ENCODE measurements around the gene STAMBPL1. TPM values are rescaled to one million over a fixed set of nuclear protein-coding genes. Genes with fewer than 3 reads are reported as not detected.

Gene STAMBPL1
- total RNA-seq, 1 experiment from 2014 or later, result 0.54 TPM

- no peaks in the 10 kb centered on the region for H3K27me3 ChIP-seq (replicated peaks; ENCODE audit: control insufficient read depth, insufficient read depth, low read length)
- no peaks in the 10 kb centered on the region for H3K4me1 ChIP-seq
- CTCF ChIA-PET, result no interaction called here
- TF ChIP-seq CTCF (IDR thresholded peaks at IDR 0.05; ENCODE audit: insufficient read depth in 1 of 2, low read depth in 1 of 2, low read length in 1 of 2, severe bottlenecking in 1 of 2, unreplicated experiment in 1 of 2), result no peak
- no peaks in the 10 kb centered on the region for H3K9me3 ChIP-seq
- Mint-ChIP-seq H3K36me3 (ENCODE audit: insufficient read depth, unreplicated experiment) (no peaks in the 10 kb centered on the region), H3K4me3 (ENCODE audit: unreplicated experiment) (no peak overlapping the region), H3K27ac (ENCODE audit: unreplicated experiment) (no peak overlapping the region), H3K9me3 (ENCODE audit: unreplicated experiment) (no peaks in the 10 kb centered on the region), H3K4me1 (ENCODE audit: low read depth, unreplicated experiment) (no peaks in the 10 kb centered on the region), H3K27me3 (ENCODE audit: insufficient read depth, unreplicated experiment) (peaks cover 7% of the 10 kb centered on the region)
- intact Hi-C loops (cut with micrococcal nuclease; ENCODE audit: unreplicated experiment), result no loop called here
- no TSS peak for BruUV-seq (replicated peaks)
- no peak overlapping the region for H3K4me3 ChIP-seq (ENCODE audit: low read depth, low read length)
- POLR2A ChIA-PET, result no interaction called here
- DNase-seq, result no peak
- H3K36me3 ChIP-seq (ENCODE audit: control insufficient read depth, insufficient read depth, low read length), result no peaks in the 10 kb centered on the region
Observed at GRCh38 chr10:88964869-88965415, 84.9 kb downstream of the STAMBPL1 start.

- DNase-seq, result no peak
- peaks cover 11% of the 10 kb centered on the region for H3K27me3 Mint-ChIP-seq (ENCODE audit: insufficient read depth, unreplicated experiment)
- CTCF ChIA-PET, result no interaction called here
- H3K36me3 Mint-ChIP-seq (ENCODE audit: insufficient read depth, unreplicated experiment), result no peaks in the 10 kb centered on the region
- no TSS peak for BruUV-seq (replicated peaks)
- Histone ChIP-seq H3K9me3 (no peaks in the 10 kb centered on the region), H3K27me3 (replicated peaks; ENCODE audit: control insufficient read depth, insufficient read depth, low read length) (no peaks in the 10 kb centered on the region), H3K4me1 (no peaks in the 10 kb centered on the region), H3K36me3 (ENCODE audit: control insufficient read depth, insufficient read depth, low read length) (no peaks in the 10 kb centered on the region), H3K4me3 (ENCODE audit: low read depth, low read length) (no peak overlapping the region)
- no peaks in the 10 kb centered on the region for H3K9me3 Mint-ChIP-seq (ENCODE audit: unreplicated experiment)
- H3K4me1 Mint-ChIP-seq (ENCODE audit: low read depth, unreplicated experiment), result no peaks in the 10 kb centered on the region
- no peak for TF ChIP-seq CTCF (IDR thresholded peaks at IDR 0.05; ENCODE audit: insufficient read depth in 1 of 2, low read depth in 1 of 2, low read length in 1 of 2, severe bottlenecking in 1 of 2, unreplicated experiment in 1 of 2)
- intact Hi-C loops (cut with micrococcal nuclease; ENCODE audit: unreplicated experiment), result no loop called here
- H3K27ac Mint-ChIP-seq (ENCODE audit: unreplicated experiment), result no peak overlapping the region
- POLR2A ChIA-PET, result no interaction called here
- no peak overlapping the region for H3K4me3 Mint-ChIP-seq (ENCODE audit: unreplicated experiment)
Observed at GRCh38 chr10:88966797-88967196, 86.8 kb downstream of the STAMBPL1 start.

GRCh38 chr10:88968391-88968790 is 88.3 kb downstream of the STAMBPL1 start:
- BruUV-seq (replicated peaks), result no TSS peak
- POLR2A ChIA-PET, result no interaction called here

More at GRCh38 chr10:88968391-88968790, 88.3 kb downstream of the STAMBPL1 start:
- TF ChIP-seq CTCF (IDR thresholded peaks at IDR 0.05; ENCODE audit: insufficient read depth in 1 of 2, low read depth in 1 of 2, low read length in 1 of 2, severe bottlenecking in 1 of 2, unreplicated experiment in 1 of 2), result no peak
- CTCF ChIA-PET, result no interaction called here
- no peaks in the 10 kb centered on the region for H3K9me3 Mint-ChIP-seq (ENCODE audit: unreplicated experiment)
- no peak overlapping the region for H3K4me3 Mint-ChIP-seq (ENCODE audit: unreplicated experiment)
- no peak overlapping the region for H3K27ac Mint-ChIP-seq (ENCODE audit: unreplicated experiment)
- intact Hi-C loops (cut with micrococcal nuclease; ENCODE audit: unreplicated experiment), result no loop called here
- DNase-seq, result no peak
- no peaks in the 10 kb centered on the region for H3K4me1 Mint-ChIP-seq (ENCODE audit: low read depth, unreplicated experiment)
- H3K4me3 ChIP-seq (ENCODE audit: low read depth, low read length), result no peak overlapping the region
- no peaks in the 10 kb centered on the region for H3K36me3 Mint-ChIP-seq (ENCODE audit: insufficient read depth, unreplicated experiment)
- no peaks in the 10 kb centered on the region for H3K9me3 ChIP-seq
- peaks cover 10% of the 10 kb centered on the region for H3K27me3 Mint-ChIP-seq (ENCODE audit: insufficient read depth, unreplicated experiment)
- H3K27me3 ChIP-seq (replicated peaks; ENCODE audit: control insufficient read depth, insufficient read depth, low read length), result no peaks in the 10 kb centered on the region
- no peaks in the 10 kb centered on the region for H3K36me3 ChIP-seq (ENCODE audit: control insufficient read depth, insufficient read depth, low read length)
- no peaks in the 10 kb centered on the region for H3K4me1 ChIP-seq

Data from Caco-2 (cell line).